HepG2 (cell line): Measurements from ENCODE around the gene ECSIT. TPM values are rescaled to one million over a fixed set of nuclear protein-coding genes. Genes with fewer than 3 reads are reported as not detected.
A peak's percentile ranks its signal among the peaks of the same experiment; 100 is the strongest.

Experiments used
- EEA1 ChIP-seq: sonication (generic); formaldehyde crosslinking; IDR thresholded peaks from 2 replicates; pipeline ENCODE4 v1.5.1; 2020; ENCODE audit warnings: mild to moderate bottlenecking, missing genetic modification reagents, borderline replicate concordance
- ERF ChIP-seq: IDR thresholded peaks from 2 replicates; pipeline ENCODE4 v1.6.1; 2018; ENCODE audit warnings: missing biosample characterization, missing genetic modification reagents
- GPN1 ChIP-seq: sonication (generic); formaldehyde crosslinking; IDR thresholded peaks from 2 replicates; pipeline ENCODE4 v1.5.1; 2020; ENCODE audit warnings: missing genetic modification reagents, borderline replicate concordance
- GRHL1 ChIP-seq: sonication (generic); formaldehyde crosslinking; conservative IDR thresholded peaks from 2 replicates; pipeline ENCODE4 v1.8.0; 2022; ENCODE audit warnings: missing genetic modification reagents
- GTF2F1 ChIP-seq: fragments of 150-350 bp; IDR thresholded peaks from 2 replicates; pipeline ENCODE4 v1.6.1; 2014; ENCODE audit warnings: low read length
- KAT7 ChIP-seq: IDR thresholded peaks from 2 replicates; pipeline ENCODE4 v1.6.1; 2018; ENCODE audit warnings: borderline replicate concordance, missing compliant biosample characterization
- SNAPC5 ChIP-seq: sonication (generic); formaldehyde crosslinking; IDR thresholded peaks from 2 replicates; pipeline ENCODE4 v1.8.1; 2023; ENCODE audit warnings: mild to moderate bottlenecking, missing genetic modification reagents, borderline replicate concordance
- SP5 ChIP-seq: IDR thresholded peaks from 2 replicates; pipeline ENCODE4 v1.6.1; 2016; ENCODE audit warnings: low read depth, borderline replicate concordance
- THAP7 ChIP-seq: sonication (generic); formaldehyde crosslinking; IDR thresholded peaks from 2 replicates; pipeline ENCODE4 v1.8.1; 2023; ENCODE audit warnings: mild to moderate bottlenecking, missing genetic modification reagents
- ZFP62 ChIP-seq: sonication (generic); formaldehyde crosslinking; IDR thresholded peaks from 2 replicates; pipeline ENCODE4 v1.4.0; 2020; ENCODE audit warnings: missing genetic modification reagents
- ZNF12 ChIP-seq: sonication (generic); formaldehyde crosslinking; IDR thresholded peaks from 2 replicates; pipeline ENCODE4 v1.5.0; 2020; ENCODE audit warnings: missing genetic modification reagents
- ZNF124 ChIP-seq: sonication (generic); formaldehyde crosslinking; IDR thresholded peaks from 2 replicates; pipeline ENCODE4 v1.4.0; 2020; ENCODE audit warnings: missing genetic modification reagents
- ZNF17 ChIP-seq: sonication (generic); formaldehyde crosslinking; IDR thresholded peaks from 2 replicates; pipeline ENCODE4 v1.5.0; 2020; ENCODE audit warnings: mild to moderate bottlenecking, missing genetic modification reagents
- ZNF280D ChIP-seq: sonication (generic); formaldehyde crosslinking; IDR thresholded peaks from 2 replicates; pipeline ENCODE4 v1.5.1; 2020; ENCODE audit warnings: mild to moderate bottlenecking, missing genetic modification reagents
- ZNF33A ChIP-seq: sonication (generic); formaldehyde crosslinking; IDR thresholded peaks from 2 replicates; pipeline ENCODE4 v1.5.1; 2020; ENCODE audit warnings: missing genetic modification reagents, mild to moderate bottlenecking, moderate library complexity, borderline replicate concordance
- ZNF382 ChIP-seq: sonication (generic); formaldehyde crosslinking; IDR thresholded peaks from 2 replicates; pipeline ENCODE4 v1.5.0; 2020; ENCODE audit warnings: missing genetic modification reagents, mild to moderate bottlenecking, borderline replicate concordance
- ZNF652 ChIP-seq: IDR thresholded peaks from 2 replicates; pipeline ENCODE4 v1.6.1; 2016; ENCODE audit warnings: low read depth, borderline replicate concordance
- ZNF710 ChIP-seq: sonication (generic); formaldehyde crosslinking; IDR thresholded peaks from 2 replicates; pipeline ENCODE4 v1.5.0; 2020; ENCODE audit warnings: mild to moderate bottlenecking, missing genetic modification reagents, borderline replicate concordance
- ZNF800 ChIP-seq: sonication (generic); formaldehyde crosslinking; IDR thresholded peaks from 2 replicates; pipeline ENCODE4 v1.4.0; 2020; ENCODE audit warnings: missing genetic modification reagents
- polyA plus RNA-seq, 8 experiments: library from polyadenylated mRNA; depleted of rRNA in 3 of 8; stranded (reverse) in 7 of 8; unstranded in 1 of 8; fragments of >200 nt; fragmentation: Illumina TruSeq in 4 of 8; extraction: Trizol in 4 of 8; gene quantifications; 2 replicates each; pipeline versions ENCODE4 v1.2.1 to v1.2.3, GENCODE V29; 2011 to 2016; ENCODE audit warnings: low read depth in 4 of 8, missing spikeins in 1 of 8, mixed read lengths in 1 of 8; ENCODE audit not compliant: insufficient read depth in 1 of 8
- total RNA-seq, 5 experiments: library from RNA; depleted of rRNA; stranded (reverse); fragments of >200 nt; fragmentation: Illumina TruSeq; extraction: Trizol; gene quantifications; 2 replicates each; pipeline ENCODE4 v1.2.3, GENCODE V29; 2016; ENCODE audit warnings: low read depth in 1 of 5

ECSIT gene
- total and polyA plus RNA-seq, 2 of the 13 experiments (the other 11 are each of a cell fraction or from before 2014, with no cell fraction given) = 36.4 to 62.3 TPM

GRCh38 chr19:11530432-11530831 lies 1.5 kb upstream of the ECSIT start (continued):
- TF ChIP-seq ZFP62 (CRISPR knock-in tag) = no peak
- no peak for TF ChIP-seq ZNF382 (CRISPR knock-in tag)
- no peak for TF ChIP-seq ZNF17
- TF ChIP-seq SP5 (CRISPR knock-in tag) = no peak
- no peak for TF ChIP-seq KAT7
- TF ChIP-seq ERF (CRISPR knock-in tag) = peak; percentile 84
- no peak for TF ChIP-seq GRHL1 (CRISPR knock-in tag)
- no peak for TF ChIP-seq THAP7
- TF ChIP-seq GPN1 (CRISPR knock-in tag) = no peak
- TF ChIP-seq GTF2F1 = no peak
- TF ChIP-seq ZNF280D (CRISPR knock-in tag) = no peak
- no peak for TF ChIP-seq ZNF12 (CRISPR knock-in tag)
- no peak for TF ChIP-seq SNAPC5 (CRISPR knock-in tag)
- TF ChIP-seq ZNF33A (CRISPR knock-in tag) = no peak
- TF ChIP-seq EEA1 = no peak
- no peak for TF ChIP-seq ZNF652 (CRISPR knock-in tag)
- TF ChIP-seq ZNF124 (CRISPR knock-in tag) = no peak
- TF ChIP-seq ZNF800 (CRISPR knock-in tag) = 0 out of 2 replicates have a peak, but pooled peaks have one; percentile 43
- no peak for TF ChIP-seq ZNF710 (CRISPR knock-in tag)
